Measurements from ENCODE around the gene NXNL1. TPM values are rescaled to one million over a fixed set of nuclear protein-coding genes. Genes with fewer than 3 reads are reported as not detected.
A peak's percentile ranks its signal among the peaks of the same experiment; 100 is the strongest.

The NXNL1 gene
- total RNA-seq, 1 experiment from 2014 or later, result not detected

- H3K27ac Mint-ChIP-seq, result no peak overlapping the region
- no peaks in the 10 kb centered on the region for H3K9me3 Mint-ChIP-seq
- no peaks in the 10 kb centered on the region for H3K36me3 Mint-ChIP-seq
- H3K4me1 Mint-ChIP-seq, result peaks cover 12% of the 10 kb centered on the region
- ATAC-seq, result no peak
- POLR2A ChIA-PET, result no interaction called here
- no peak for TF ChIP-seq ZMAT4 (CRISPR knock-in tag; IDR thresholded peaks at IDR 0.05)
- no peak for TF ChIP-seq IRF2 (CRISPR knock-in tag; IDR thresholded peaks at IDR 0.05; ENCODE audit: borderline replicate concordance, low read depth)
- TF ChIP-seq AR (CRISPR knock-in tag; IDR thresholded peaks at IDR 0.05), result no peak
- TF ChIP-seq ZNF121 (CRISPR knock-in tag; IDR thresholded peaks at IDR 0.05), result no peak; the same call in 1 of the 2 replicates
- no peak overlapping the region for H3K4me3 Mint-ChIP-seq
- CTCF ChIA-PET, result interaction anchor here (0.6 kb wide), 1 partner anchor 103 kb away, joined by 3 read pairs; no protein-coding TSS in a partner anchor
- DNase-seq (ENCODE audit: low spot score), result no peak
- H3K27me3 Mint-ChIP-seq (ENCODE audit: low read depth), result no peaks in the 10 kb centered on the region
Observed at GRCh38 chr19:17503240-17503639, 42.5 kb upstream of the NXNL1 start.

GRCh38 chr19:17500447-17501198 lies 39.9 kb upstream of the NXNL1 start:
- no peak for ATAC-seq
- no peak for DNase-seq (ENCODE audit: low spot score)
- no peak overlapping the region for H3K4me3 Mint-ChIP-seq
- TF ChIP-seq JAZF1 (CRISPR knock-in tag; IDR thresholded peaks at IDR 0.05) (no peak), GTF2I (CRISPR knock-in tag; conservative IDR thresholded peaks at IDR 0.05) (0 out of 2 replicates have a peak, but pooled peaks have one; percentile 3), FOXP1 (CRISPR knock-in tag; IDR thresholded peaks at IDR 0.05; ENCODE audit: borderline replicate concordance) (peak; percentile 75; the same call in 1 of the 2 replicates)
- H3K27ac Mint-ChIP-seq, result no peak overlapping the region
- H3K36me3 Mint-ChIP-seq, result no peaks in the 10 kb centered on the region
- ChIA-PET CTCF (interaction anchor here (0.8 to 3.1 kb wide), 3 partner anchors 10 to 60 kb away, joined by 3 to 17 read pairs (median 3); partner anchors contain the start of gene PGLS), POLR2A (no interaction called here)
- H3K4me1 Mint-ChIP-seq, result peaks cover 16% of the 10 kb centered on the region
- H3K27me3 Mint-ChIP-seq (ENCODE audit: low read depth), result peaks cover 21% of the 10 kb centered on the region
- H3K9me3 Mint-ChIP-seq, result no peaks in the 10 kb centered on the region

- Mint-ChIP-seq H3K4me1 (peaks cover 16% of the 10 kb centered on the region), H3K27ac (peak overlapping the region; percentile 72), H3K36me3 (no peaks in the 10 kb centered on the region), H3K9me3 (no peaks in the 10 kb centered on the region), H3K4me3 (no peak overlapping the region), H3K27me3 (ENCODE audit: low read depth) (peaks cover 21% of the 10 kb centered on the region)
- ChIA-PET CTCF (interaction anchor here (0.8 to 3.1 kb wide), 5 partner anchors 11 to 73 kb away, joined by 3 to 17 read pairs (median 3); partner anchors contain the start of gene PGLS), POLR2A (no interaction called here)
- DNase-seq (ENCODE audit: low spot score), result no peak
- ATAC-seq, result peak; percentile 10
- TF ChIP-seq MAX (CRISPR knock-in tag; IDR thresholded peaks at IDR 0.05) (no peak), AFF4 (CRISPR knock-in tag; IDR thresholded peaks at IDR 0.05; ENCODE audit: borderline replicate concordance) (no peak), CREB1 (CRISPR knock-in tag; IDR thresholded peaks at IDR 0.05) (no peak), GRHL2 (CRISPR knock-in tag; IDR thresholded peaks at IDR 0.05; ENCODE audit: insufficient replicate concordance, severe bottlenecking) (no peak), PRDM15 (CRISPR knock-in tag; IDR thresholded peaks at IDR 0.05) (no peak), ATF3 (CRISPR knock-in tag; conservative IDR thresholded peaks at IDR 0.05) (no peak), IRF1 (CRISPR knock-in tag; IDR thresholded peaks at IDR 0.05) (no peak), FOXJ3 (CRISPR knock-in tag; IDR thresholded peaks at IDR 0.05; ENCODE audit: borderline replicate concordance) (no peak), JAZF1 (CRISPR knock-in tag; IDR thresholded peaks at IDR 0.05) (no peak), FOXK1 (CRISPR knock-in tag; IDR thresholded peaks at IDR 0.05) (no peak), SOX15 (CRISPR knock-in tag; IDR thresholded peaks at IDR 0.05) (no peak)
Observed at GRCh38 chr19:17499648-17500446, 39.1 kb upstream of the NXNL1 start.
